ENCODE results near the gene RAB3IL1.
"Not testable (repeated sequence)": the region's sequence is repeated elsewhere in the genome, so short reads cannot be mapped to it uniquely, and the experiment has no call there.

The RAB3IL1 gene

DNA sequence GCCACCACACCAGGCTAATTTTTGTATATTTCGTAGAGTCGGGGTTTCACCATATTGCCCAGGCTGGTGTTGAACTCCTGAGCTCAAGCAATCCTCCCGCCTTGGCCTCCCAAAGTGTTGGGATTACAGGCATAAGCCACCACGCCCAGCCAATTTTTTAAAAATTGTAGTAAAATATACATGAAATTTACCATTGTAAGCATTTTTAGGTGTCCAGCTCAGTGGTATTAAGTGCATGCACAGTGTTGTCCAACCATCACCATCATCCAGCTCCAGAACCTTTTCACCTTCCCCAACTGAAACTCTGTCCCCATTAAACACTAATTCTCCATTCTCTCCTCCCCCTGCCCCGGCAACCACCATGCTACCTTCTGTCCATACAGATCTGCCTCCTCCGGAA lies 34.5 kb downstream of the RAB3IL1 start:
- no peak for DNase-seq

- DNase-seq = not testable (repeated sequence)
These were observed 35.1 kb downstream of the RAB3IL1 start for GRCh38 chr11:61882267-61882666.

DNA sequence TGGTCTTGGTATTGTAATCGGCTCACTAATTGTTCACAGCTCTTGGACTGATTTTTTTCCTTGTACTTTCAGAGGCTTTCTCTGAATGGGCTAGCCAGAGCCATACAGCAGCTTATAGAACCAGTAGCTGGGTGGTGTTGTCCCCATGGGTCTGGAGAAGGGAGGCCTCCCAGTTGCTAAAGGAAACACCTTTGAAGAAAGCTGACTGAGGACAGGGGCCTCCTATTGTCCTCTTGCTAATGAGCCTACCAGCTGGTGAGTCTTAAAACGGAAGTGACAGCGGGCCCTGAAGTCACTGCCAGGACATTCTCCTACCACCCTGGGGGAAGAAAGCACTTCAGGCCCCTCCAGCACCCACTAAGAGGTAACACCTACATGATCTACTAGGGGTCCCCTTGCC lies 36.0 kb downstream of the RAB3IL1 start:
- DNase-seq = no peak

DNA sequence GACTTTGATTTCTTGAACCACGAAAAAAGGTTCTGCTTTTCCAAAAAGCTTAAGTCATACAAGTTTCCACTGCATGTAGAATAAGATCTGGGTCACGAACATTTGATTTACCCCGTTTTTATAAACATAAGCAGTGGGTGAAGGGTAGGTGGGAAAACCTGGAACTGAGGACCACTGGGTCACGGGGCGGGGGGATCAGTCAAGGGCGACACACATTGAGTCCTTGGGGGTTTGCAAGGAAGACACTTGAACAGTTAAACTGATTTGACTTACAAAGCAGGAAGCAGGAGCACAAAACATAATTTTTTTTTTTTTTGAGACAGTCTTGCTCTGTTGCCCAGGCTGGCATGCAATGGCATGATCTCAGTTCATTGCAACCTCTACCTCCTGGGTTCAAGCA lies 36.9 kb downstream of the RAB3IL1 start:
- DNase-seq = no peak

DNA sequence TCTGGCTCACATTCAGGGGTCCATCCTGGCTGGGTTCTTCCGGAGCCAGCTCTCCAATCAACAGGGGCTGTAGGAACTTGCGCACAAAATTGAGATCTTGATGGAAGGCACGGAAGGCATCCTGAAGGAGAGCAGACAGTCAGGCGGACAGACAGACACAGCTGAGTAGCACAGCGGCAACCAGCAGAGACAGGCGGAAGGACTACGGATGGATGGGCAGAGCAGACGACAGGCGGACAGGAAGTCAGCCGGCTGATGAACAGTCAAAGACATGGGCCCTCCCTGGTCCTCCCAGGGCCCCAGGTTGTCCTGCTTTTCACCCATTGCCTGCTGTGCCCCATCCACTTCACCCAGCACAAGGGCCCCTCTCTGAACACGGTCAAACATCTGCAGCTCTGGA lies 37.3 kb downstream of the RAB3IL1 start:
- DNase-seq = no peak

- DNase-seq = no peak
These were observed 38.2 kb downstream of the RAB3IL1 start for GRCh38 chr11:61879152-61879551.

DNA sequence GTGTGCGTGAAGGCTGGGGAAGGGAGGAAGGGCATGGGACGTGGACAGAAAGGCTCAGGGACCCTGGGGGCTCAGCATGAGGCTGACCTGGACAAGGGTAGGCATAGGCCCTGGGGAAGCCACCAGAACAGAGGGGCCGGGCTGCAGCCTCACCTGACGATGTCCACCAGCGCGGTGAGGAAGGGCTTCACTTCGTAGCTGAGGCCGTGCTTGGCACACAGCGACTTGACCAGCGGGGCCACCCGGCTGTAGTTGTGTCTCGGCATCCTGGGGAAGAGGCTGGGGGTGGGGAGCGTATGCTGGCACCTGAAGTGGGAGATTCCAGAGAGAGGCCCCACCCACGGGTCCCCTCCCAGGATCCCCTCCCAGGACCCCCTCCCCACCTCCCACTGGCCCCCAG lies 41.7 kb downstream of the RAB3IL1 start:
- DNase-seq = no peak

- no peak for DNase-seq
These were observed 42.5 kb downstream of the RAB3IL1 start for GRCh38 chr11:61874853-61875252.

GRCh38 chr11:61874377-61874809 lies 43.0 kb downstream of the RAB3IL1 start:
- no peak for DNase-seq

GRCh38 chr11:61873588-61874376 lies 43.6 kb downstream of the RAB3IL1 start:
- no peak for DNase-seq

- DNase-seq = no peak
These were observed 44.3 kb downstream of the RAB3IL1 start for GRCh38 chr11:61872935-61873565.

GRCh38 chr11:61871158-61871597 lies 46.2 kb downstream of the RAB3IL1 start:
- peak; percentile 64 to 75 for DNase-seq

DNA sequence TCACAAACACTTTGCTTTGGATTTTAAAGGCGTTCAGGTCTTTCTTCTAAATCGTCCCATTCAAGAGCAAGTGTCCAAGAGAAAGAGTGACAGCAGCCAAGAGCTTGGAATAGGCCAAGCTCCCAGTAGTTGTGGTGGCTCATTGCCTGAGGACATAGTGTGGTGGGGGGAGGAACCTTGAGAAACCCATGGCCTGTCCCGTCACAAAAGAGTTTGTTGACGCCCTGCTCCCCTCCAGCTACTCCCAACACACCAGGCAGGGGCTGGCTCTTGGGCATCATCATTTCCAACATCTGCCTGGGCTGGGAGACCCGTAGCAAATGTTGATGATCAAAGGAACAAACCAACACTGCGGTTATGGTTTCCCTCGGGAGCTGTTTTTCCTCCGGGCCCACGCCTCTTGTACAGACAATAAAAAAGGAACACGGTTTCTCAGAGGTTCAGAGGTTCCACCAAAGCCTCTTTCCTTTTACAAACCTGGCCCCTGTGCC lies 46.8 kb downstream of the RAB3IL1 start:
- DNase-seq = no peak

DNA sequence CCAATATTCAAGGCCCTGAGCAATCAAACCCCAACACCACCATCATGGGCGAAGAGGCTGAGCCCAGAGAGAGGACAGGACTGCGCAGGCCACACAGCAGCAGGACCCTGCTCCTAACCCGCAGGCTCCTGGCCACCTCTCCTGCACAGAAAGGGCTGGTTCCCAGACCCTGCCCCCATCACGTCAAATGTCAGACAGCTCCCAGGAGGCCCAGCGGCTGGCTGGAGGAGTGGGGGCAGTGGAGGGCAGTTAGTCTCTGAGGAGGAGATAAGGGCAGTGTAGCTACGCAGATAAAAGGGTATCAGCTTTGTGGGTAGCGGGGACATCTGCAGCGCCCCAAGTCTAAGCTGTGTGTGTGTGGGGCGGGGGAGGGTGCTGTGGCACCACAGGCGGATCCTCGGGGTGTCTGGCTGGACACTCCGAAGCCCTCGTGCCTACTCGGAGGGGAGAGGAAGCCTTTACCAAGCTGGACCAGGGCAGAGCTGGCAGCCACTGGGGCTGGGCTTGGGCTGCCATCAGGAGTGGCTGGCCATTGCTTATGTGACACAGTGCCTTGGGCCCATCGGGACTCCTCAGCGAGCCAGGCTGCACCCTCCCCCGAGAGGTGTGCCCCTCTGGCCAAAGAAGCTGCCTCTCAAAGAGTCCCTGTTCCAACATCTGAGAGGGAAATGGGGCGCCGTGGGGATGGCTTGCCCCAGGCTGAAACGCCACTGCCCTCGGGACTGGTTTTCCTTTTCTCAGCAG lies 47.5 kb downstream of the RAB3IL1 start:
- DNase-seq = no peak

DNA sequence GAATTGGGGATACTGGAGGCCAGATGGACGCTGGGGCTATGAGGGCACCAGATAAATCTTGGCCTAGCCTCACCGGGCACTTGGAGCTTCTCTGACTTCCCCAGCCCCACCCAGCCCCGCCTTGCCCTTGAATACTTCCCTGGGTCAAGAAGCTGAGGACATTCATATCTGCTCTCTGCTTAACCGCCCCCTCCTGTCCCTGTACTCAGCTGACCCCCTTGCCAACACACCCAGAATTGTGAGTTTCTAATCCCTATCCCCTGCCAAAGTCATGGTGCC lies 48.0 kb downstream of the RAB3IL1 start:
- DNase-seq = no peak

GRCh38 chr11:61868571-61869428 lies 48.6 kb downstream of the RAB3IL1 start:
- DNase-seq = no peak

DNA sequence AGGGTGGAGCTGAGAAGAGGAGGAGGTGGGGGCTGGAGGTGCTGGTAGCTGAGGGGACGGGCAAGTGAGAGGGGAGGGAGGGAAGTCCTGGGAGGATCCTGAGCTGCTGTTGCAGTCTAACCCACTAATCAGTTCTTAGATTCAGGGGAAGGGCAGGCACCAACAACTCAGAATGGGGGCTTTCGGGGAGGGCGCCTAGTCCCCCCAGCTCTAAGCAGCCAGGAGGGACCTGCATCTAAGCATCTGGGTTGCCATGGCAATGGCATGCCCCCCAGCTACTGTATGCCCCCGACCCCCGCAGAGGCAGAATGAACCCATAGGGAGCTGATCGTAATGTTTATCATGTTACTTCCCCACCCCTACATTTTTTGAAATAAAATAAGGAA lies 50.4 kb downstream of the RAB3IL1 start:
- DNase-seq = no peak

DNA sequence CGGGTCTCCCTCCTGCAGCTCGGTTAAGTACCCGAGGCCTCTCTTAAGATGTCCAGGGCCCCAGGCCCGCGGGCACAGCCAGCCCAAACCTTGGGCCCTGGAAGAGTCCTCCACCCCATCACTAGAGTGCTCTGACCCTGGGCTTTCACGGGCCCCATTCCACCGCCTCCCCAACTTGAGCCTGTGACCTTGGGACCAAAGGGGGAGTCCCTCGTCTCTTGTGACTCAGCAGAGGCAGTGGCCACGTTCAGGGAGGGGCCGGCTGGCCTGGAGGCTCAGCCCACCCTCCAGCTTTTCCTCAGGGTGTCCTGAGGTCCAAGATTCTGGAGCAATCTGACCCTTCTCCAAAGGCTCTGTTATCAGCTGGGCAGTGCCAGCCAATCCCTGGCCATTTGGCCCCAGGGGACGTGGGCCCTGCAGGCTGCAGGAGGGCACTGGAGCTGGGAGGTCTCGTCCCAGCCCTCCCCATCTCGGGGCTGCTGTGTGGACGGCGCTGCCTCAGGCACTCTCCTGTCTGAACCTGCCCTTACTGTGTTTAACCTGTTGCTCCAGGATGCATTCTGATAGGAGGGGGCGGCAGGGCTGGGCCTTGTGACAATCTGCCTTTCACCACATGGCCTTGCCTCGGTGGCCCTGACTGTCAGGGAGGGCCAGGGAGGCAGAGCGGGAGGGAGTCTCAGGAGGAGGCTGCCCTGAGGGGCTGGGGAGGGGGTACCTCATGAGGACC lies 51.0 kb downstream of the RAB3IL1 start:
- no peak for DNase-seq

DNA sequence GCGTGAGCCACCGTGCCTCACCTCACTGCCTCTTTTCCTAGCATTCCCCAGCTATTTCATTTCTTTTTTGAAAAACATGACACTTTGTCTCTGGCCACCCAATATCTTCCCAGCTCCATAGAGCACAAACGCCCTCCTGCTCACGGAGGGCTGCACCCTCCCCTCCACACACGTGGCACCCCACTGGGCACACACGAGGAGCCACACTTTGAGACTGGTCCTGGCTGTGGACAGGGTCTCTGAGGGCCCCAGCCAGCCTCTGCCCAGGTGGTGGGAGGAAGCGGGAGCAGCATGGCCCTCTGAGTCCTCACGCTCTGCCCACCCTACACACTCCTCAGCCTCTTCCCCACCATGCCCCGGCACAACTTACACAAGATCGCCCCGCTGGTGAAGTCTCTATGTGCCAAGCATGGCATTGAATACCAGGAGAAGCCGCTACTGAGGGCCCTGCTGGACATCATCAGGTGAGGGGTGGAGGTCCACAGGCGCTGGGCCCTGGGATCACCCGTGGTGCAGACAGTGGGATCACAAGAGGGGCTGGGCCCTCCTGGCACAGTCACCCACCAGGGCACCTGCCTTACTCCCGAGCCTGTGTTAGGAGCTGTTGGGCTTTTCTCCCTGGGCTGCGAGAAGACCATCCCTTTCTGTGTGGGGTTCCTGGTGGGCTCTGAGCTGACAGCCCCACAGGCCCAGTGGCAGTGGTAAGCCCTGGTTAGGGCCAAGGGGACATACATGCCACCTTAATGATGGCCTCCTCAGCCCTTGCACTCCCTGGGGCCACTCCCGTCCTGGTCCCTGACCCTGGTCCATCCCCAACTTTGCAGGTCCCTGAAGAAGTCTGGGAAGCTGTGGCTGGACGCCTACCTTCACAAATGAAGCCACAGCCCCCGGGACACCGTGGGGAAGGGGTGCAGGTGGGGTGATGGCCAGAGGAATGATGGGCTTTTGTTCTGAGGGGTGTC lies 52.3 kb downstream of the RAB3IL1 start:
- DNase-seq = no peak

- no peak for DNase-seq
These were observed 53.8 kb downstream of the RAB3IL1 start for GRCh38 chr11:61863548-61864081.
